IMR-90 (cell line): ENCODE data around the gene RNASE2. TPM values are rescaled to one million over a fixed set of nuclear protein-coding genes. Genes with fewer than 3 reads are reported as not detected.

Experiments used
- ATAC-seq: fragments of 200-7000 bp; cut with Tn5 transposase; 2 replicates; pipeline ENCODE4 v1.9.1; 2020; ENCODE audit warnings: low read depth, mild to moderate bottlenecking, moderate library complexity
- BruUV-seq: library from RNA; stranded (reverse); fragments of 400-500 nt; replicated peaks from 2 replicates; lab custom pipeline; 2021; lab: Mats Ljungman, UMichigan
- CTCF ChIA-PET: fragments of 300-600 bp; formaldehyde crosslinking; extraction: SDS; loops from one replicate; lab custom pipeline; 2021; ENCODE audit warnings: antibody characterized with exemption; lab: Yijun Ruan, JAX
- POLR2A ChIA-PET: fragments of 300-600 bp; sonication (Branson Sonifier 250); formaldehyde crosslinking; loops from one replicate; lab custom pipeline; 2022; ENCODE audit warnings: antibody characterized with exemption; ENCODE audit not compliant: unreplicated experiment; lab: Charles Lee
- DNase-seq: peaks from one replicate; pipeline ENCODE4 v3.0.0; 2013
- H2AFZ ChIP-seq: replicated peaks from 2 replicates; pipeline ENCODE3; 2013; ENCODE audit warnings: low read length, mild to moderate bottlenecking; ENCODE audit not compliant: poor library complexity
- H2AK5ac ChIP-seq: 2 replicates; pipeline ENCODE4 v1.6.1; 2013; ENCODE audit warnings: low read depth, low read length, inconsistent platforms
- H2AK9ac ChIP-seq: replicated peaks from 2 replicates; pipeline ENCODE3; 2013; ENCODE audit warnings: mild to moderate bottlenecking, low read depth, low read length, moderate library complexity; ENCODE audit not compliant: poor library complexity
- H2BK120ac ChIP-seq: 2 replicates; pipeline ENCODE4 v1.6.1; 2013; ENCODE audit warnings: low read depth, low read length, inconsistent platforms
- H2BK15ac ChIP-seq: 3 replicates; pipeline ENCODE4 v1.6.1; 2013; ENCODE audit warnings: low read depth, low read length, inconsistent platforms
- H2BK20ac ChIP-seq: 2 replicates; pipeline ENCODE4 v1.6.1; 2013; ENCODE audit warnings: low read depth, mild to moderate bottlenecking, inconsistent platforms, low read length, moderate library complexity
- H2BK5ac ChIP-seq: 2 replicates; pipeline ENCODE4 v1.6.1; 2013; ENCODE audit warnings: mild to moderate bottlenecking, low read depth, low read length, inconsistent platforms; ENCODE audit not compliant: poor library complexity, severe bottlenecking
- H3K14ac ChIP-seq: replicated peaks from 2 replicates; pipeline ENCODE4 v1.6.1; 2013; ENCODE audit warnings: low read depth, low read length, inconsistent platforms
- H3K18ac ChIP-seq: 2 replicates; pipeline ENCODE4 v1.6.1; 2013; ENCODE audit warnings: low read depth, low read length, control low read depth
- H3K23ac ChIP-seq: 2 replicates; pipeline ENCODE4 v1.6.1; 2013; ENCODE audit warnings: low read depth, low read length, inconsistent platforms
- H3K27ac ChIP-seq: 2 replicates; pipeline ENCODE4 v1.5.1; 2013; ENCODE audit warnings: mild to moderate bottlenecking, control low read depth, low read length; ENCODE audit not compliant: insufficient read depth
- H3K27me3 ChIP-seq: 2 replicates; pipeline ENCODE4 v1.6.1; 2013; ENCODE audit warnings: low read length; ENCODE audit not compliant: control insufficient read depth, insufficient read depth
- H3K36me3 ChIP-seq: 2 replicates; pipeline ENCODE4 v1.6.1; 2013; ENCODE audit warnings: low read length, mixed read lengths; ENCODE audit not compliant: control insufficient read depth, insufficient read depth
- H3K4ac ChIP-seq: 2 replicates; pipeline ENCODE4 v1.6.1; 2013; ENCODE audit warnings: low read depth, low read length, inconsistent platforms
- H3K4me1 ChIP-seq: 2 replicates; pipeline ENCODE4 v1.6.1; 2013; ENCODE audit warnings: low read length, mixed read lengths; ENCODE audit not compliant: control insufficient read depth, insufficient read depth
- H3K4me2 ChIP-seq: 2 replicates; pipeline ENCODE4 v1.6.1; 2013; ENCODE audit warnings: low read depth, mild to moderate bottlenecking, control low read depth, low read length, moderate library complexity
- H3K4me3 ChIP-seq: 2 replicates; pipeline ENCODE4 v1.5.1; 2013; ENCODE audit warnings: low read depth, mild to moderate bottlenecking, control low read depth, low read length, moderate library complexity; ENCODE audit not compliant: insufficient read depth
- H3K56ac ChIP-seq: 2 replicates; pipeline ENCODE4 v1.6.1; 2013; ENCODE audit warnings: low read length, inconsistent platforms; ENCODE audit not compliant: insufficient read depth; ENCODE audit errors: extremely low read depth
- H3K79me1 ChIP-seq, 2 experiments: 2 replicates each; pipeline ENCODE4 v1.6.1; 2013; ENCODE audit warnings: low read length in 2 of 2, inconsistent platforms in 1 of 2, low read depth in 1 of 2
- H3K9ac ChIP-seq: 2 replicates; pipeline ENCODE4 v1.6.1; 2013; ENCODE audit warnings: low read depth, low read length, control low read depth
- H3K9me1 ChIP-seq: 2 replicates; pipeline ENCODE4 v1.6.1; 2013; ENCODE audit warnings: low read length, inconsistent platforms; ENCODE audit not compliant: insufficient read depth
- H3K9me3 ChIP-seq: 2 replicates; pipeline ENCODE4 v1.6.1; 2013; ENCODE audit warnings: low read length; ENCODE audit not compliant: control insufficient read depth, insufficient read depth
- H4K20me1 ChIP-seq: 2 replicates; pipeline ENCODE4 v1.6.1; 2013; ENCODE audit warnings: low read length, inconsistent platforms; ENCODE audit not compliant: insufficient read depth
- H4K5ac ChIP-seq: 2 replicates; pipeline ENCODE4 v1.6.1; 2013; ENCODE audit warnings: mild to moderate bottlenecking, low read depth, low read length, control low read depth
- H4K8ac ChIP-seq, 2 experiments: 2 replicates each; pipeline ENCODE4 v1.6.1; 2013; ENCODE audit warnings: low read depth in 2 of 2, low read length in 2 of 2, control low read depth in 1 of 2, inconsistent platforms in 1 of 2
- H4K91ac ChIP-seq: 2 replicates; pipeline ENCODE4 v1.6.1; 2013; ENCODE audit warnings: low read depth, low read length, inconsistent platforms; ENCODE audit not compliant: insufficient read depth
- BHLHE40 ChIP-seq: fragments of 150-350 bp; IDR thresholded peaks from 2 replicates; pipeline ENCODE4 v1.6.1; 2016; ENCODE audit warnings: mild to moderate bottlenecking, low read depth, low read length
- CEBPB ChIP-seq: IDR thresholded peaks from 2 replicates; pipeline ENCODE4 v1.6.1; 2012; ENCODE audit warnings: low read depth, low read length, improper control_type of control experiment
- CHD1 ChIP-seq: IDR thresholded peaks from 2 replicates; pipeline ENCODE4 v1.6.1; 2012; ENCODE audit warnings: low read depth, low read length, improper control_type of control experiment
- FOS ChIP-seq: fragments of 150-350 bp; IDR thresholded peaks from 2 replicates; pipeline ENCODE4 v1.6.1; 2016; ENCODE audit warnings: low read depth, low read length
- MAFK ChIP-seq: IDR thresholded peaks from 2 replicates; pipeline ENCODE4 v1.6.1; 2012; ENCODE audit warnings: low read depth, low read length, improper control_type of control experiment
- MAZ ChIP-seq: IDR thresholded peaks from 2 replicates; pipeline ENCODE4 v1.6.1; 2012; ENCODE audit warnings: low read depth, mild to moderate bottlenecking, low read length, improper control_type of control experiment, moderate library complexity, borderline replicate concordance
- MXI1 ChIP-seq: IDR thresholded peaks from 2 replicates; pipeline ENCODE4 v1.6.1; 2012; ENCODE audit warnings: low read depth, mild to moderate bottlenecking, low read length, moderate library complexity, borderline replicate concordance
- NFE2L2 ChIP-seq: fragments of 150-350 bp; IDR thresholded peaks from 2 replicates; pipeline ENCODE4 v1.6.1; 2016; ENCODE audit warnings: low read depth, mild to moderate bottlenecking, low read length
- POLR2A ChIP-seq: IDR thresholded peaks from 2 replicates; pipeline ENCODE4 v1.6.1; 2012; ENCODE audit warnings: mild to moderate bottlenecking, low read depth, low read length
- RAD21 ChIP-seq: IDR thresholded peaks from 2 replicates; pipeline ENCODE4 v1.6.1; 2012; ENCODE audit warnings: low read length, improper control_type of control experiment
- RCOR1 ChIP-seq: IDR thresholded peaks from 2 replicates; pipeline ENCODE4 v1.6.1; 2012; ENCODE audit warnings: mild to moderate bottlenecking, low read length, improper control_type of control experiment; ENCODE audit not compliant: insufficient replicate concordance
- RFX5 ChIP-seq: IDR thresholded peaks from 2 replicates; pipeline ENCODE4 v1.8.0; 2012; ENCODE audit warnings: low read depth, mild to moderate bottlenecking, low read length, moderate library complexity
- SMC3 ChIP-seq: fragments of 150-350 bp; IDR thresholded peaks from 2 replicates; pipeline ENCODE4 v1.6.1; 2016; ENCODE audit warnings: low read depth, mild to moderate bottlenecking, antibody characterized with exemption, low read length, moderate library complexity
- WGBS, 2 experiments: methylation state at CpG; one replicate each; pipeline versions ENCODE4 v1.1.5 to v1.1.7; 2013; ENCODE audit warnings: missing lambda C conversion rate in 2 of 2; ENCODE audit not compliant: insufficient read length in 1 of 2; ENCODE audit errors: extremely low coverage in 2 of 2; 5-methylcytosine and 5-hydroxymethylcytosine counted together
- dilution Hi-C: fragments of 300-500 bp; cut with HindIII; formaldehyde crosslinking; loops from one replicate; pipeline ENCODE4 v1.14.3; 2018; ENCODE audit warnings: low sequenced_read_pairs; ENCODE audit not compliant: unreplicated experiment
- in situ Hi-C: fragments of 300-500 bp; cut with MboI; formaldehyde crosslinking; loops from 3 replicates; pipeline ENCODE4 v1.14.3; 2019; ENCODE audit warnings: low sequenced_read_pairs, inconsistent platforms, mixed read lengths
- intact Hi-C: fragments of 100-400 bp; cut with micrococcal nuclease; formaldehyde crosslinking; loops from 2 replicates; pipeline ENCODE4 v1.10.0; 2022
- polyA plus RNA-seq, 3 experiments: library from polyadenylated mRNA; depleted of rRNA; stranded (reverse); fragments of >200 nt; gene quantifications; 2 replicates each; pipeline ENCODE4 v1.2.3, GENCODE V29; 2012; ENCODE audit warnings: low replicate concordance in 1 of 3
- total RNA-seq: library from RNA; depleted of rRNA; stranded (reverse); fragments of >200 nt; gene quantifications from 2 replicates; pipeline ENCODE4 v1.2.3, GENCODE V29; 2012
- TF ChIP-seq, protein P1 (sequence below): conservative IDR thresholded peaks from 2 replicates; pipeline ENCODE4 v1.5.1; 2012; ENCODE audit warnings: mild to moderate bottlenecking, low read depth, low read length, improper control_type of control experiment
- TF ChIP-seq, protein P2 (sequence below): fragments of 150-350 bp; IDR thresholded peaks from 2 replicates; pipeline ENCODE4 v1.6.1; 2017; ENCODE audit warnings: mild to moderate bottlenecking, antibody characterized with exemption, low read length, low read depth
- TF ChIP-seq, protein P3 (sequence below): fragments of 150-350 bp; IDR thresholded peaks from 2 replicates; pipeline ENCODE4 v1.6.1; 2016; ENCODE audit warnings: low read depth, mild to moderate bottlenecking, low read length, moderate library complexity, borderline replicate concordance

RNASE2 gene
- total and polyA plus RNA-seq, 2 of the 4 experiments (the other 2 are of a cell fraction), result not detected

DNA sequence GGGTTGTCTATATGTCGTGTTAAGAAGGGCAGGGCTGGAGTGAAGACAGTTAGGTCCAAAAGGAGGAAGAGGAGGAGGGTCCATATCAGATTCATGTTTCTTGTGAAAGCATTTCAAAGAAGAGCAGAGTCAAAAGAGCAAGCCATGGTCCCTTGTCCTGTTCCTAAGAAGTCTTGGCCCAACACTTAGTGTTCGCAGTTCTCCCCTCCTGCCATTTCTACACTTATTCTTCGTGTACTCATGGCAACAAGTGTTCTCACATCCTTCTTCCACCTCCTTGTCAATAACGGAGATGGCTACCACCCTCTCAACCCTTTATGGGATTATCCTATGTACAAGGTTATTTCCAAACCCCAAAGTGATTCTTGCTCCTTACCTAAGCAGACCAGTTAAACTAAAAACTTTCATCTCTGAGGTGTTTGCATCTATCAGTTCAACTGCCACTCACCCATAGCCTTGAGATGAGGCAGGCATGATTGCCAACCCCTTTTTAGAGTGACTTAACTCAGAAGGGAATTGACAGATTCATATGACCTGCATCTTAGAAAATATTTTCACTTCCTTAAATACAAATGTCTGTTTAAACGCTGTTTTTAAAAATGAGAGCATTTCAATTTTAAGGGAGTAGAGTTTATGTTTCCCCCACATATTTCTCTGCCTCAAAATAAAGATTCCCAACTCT is 19.8 kb upstream of the RNASE2 start:
- in situ Hi-C loops, result no loop called here
- no peaks in the 10 kb centered on the region for H3K4me1 ChIP-seq
- intact Hi-C loops, result no loop called here
- WGBS, 2 experiments, result 80% methylated on average over 1 of the region's 5 CpGs; no CpG with 5 or more reads in 1 of the 2 experiments
- peaks cover 2% of the 10 kb centered on the region for H3K27me3 ChIP-seq
- DNase-seq (no peak), ATAC-seq (no peak)
- no peak overlapping the region for H2BK5ac ChIP-seq
- H3K4me2 ChIP-seq, result no peak overlapping the region
- no peak overlapping the region for H3K4ac ChIP-seq
- H2BK15ac ChIP-seq, result no peak overlapping the region
- dilution Hi-C loops, result no loop called here
- no peaks in the 10 kb centered on the region for H3K9me1 ChIP-seq
- no peak overlapping the region for H3K14ac ChIP-seq
- no peak for TF ChIP-seq FOS
- TF ChIP-seq MXI1, result no peak
- no peak for TF ChIP-seq CEBPB
- no peak for TF ChIP-seq MAFK
- TF ChIP-seq, protein P1, sequence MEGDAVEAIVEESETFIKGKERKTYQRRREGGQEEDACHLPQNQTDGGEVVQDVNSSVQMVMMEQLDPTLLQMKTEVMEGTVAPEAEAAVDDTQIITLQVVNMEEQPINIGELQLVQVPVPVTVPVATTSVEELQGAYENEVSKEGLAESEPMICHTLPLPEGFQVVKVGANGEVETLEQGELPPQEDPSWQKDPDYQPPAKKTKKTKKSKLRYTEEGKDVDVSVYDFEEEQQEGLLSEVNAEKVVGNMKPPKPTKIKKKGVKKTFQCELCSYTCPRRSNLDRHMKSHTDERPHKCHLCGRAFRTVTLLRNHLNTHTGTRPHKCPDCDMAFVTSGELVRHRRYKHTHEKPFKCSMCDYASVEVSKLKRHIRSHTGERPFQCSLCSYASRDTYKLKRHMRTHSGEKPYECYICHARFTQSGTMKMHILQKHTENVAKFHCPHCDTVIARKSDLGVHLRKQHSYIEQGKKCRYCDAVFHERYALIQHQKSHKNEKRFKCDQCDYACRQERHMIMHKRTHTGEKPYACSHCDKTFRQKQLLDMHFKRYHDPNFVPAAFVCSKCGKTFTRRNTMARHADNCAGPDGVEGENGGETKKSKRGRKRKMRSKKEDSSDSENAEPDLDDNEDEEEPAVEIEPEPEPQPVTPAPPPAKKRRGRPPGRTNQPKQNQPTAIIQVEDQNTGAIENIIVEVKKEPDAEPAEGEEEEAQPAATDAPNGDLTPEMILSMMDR, result no peak
- TF ChIP-seq MAZ, result no peak
- TF ChIP-seq RFX5, result no peak
- TF ChIP-seq, protein P2, sequence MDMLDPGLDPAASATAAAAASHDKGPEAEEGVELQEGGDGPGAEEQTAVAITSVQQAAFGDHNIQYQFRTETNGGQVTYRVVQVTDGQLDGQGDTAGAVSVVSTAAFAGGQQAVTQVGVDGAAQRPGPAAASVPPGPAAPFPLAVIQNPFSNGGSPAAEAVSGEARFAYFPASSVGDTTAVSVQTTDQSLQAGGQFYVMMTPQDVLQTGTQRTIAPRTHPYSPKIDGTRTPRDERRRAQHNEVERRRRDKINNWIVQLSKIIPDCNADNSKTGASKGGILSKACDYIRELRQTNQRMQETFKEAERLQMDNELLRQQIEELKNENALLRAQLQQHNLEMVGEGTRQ, result no peak
- TF ChIP-seq CHD1, result no peak
- TF ChIP-seq, protein P3, sequence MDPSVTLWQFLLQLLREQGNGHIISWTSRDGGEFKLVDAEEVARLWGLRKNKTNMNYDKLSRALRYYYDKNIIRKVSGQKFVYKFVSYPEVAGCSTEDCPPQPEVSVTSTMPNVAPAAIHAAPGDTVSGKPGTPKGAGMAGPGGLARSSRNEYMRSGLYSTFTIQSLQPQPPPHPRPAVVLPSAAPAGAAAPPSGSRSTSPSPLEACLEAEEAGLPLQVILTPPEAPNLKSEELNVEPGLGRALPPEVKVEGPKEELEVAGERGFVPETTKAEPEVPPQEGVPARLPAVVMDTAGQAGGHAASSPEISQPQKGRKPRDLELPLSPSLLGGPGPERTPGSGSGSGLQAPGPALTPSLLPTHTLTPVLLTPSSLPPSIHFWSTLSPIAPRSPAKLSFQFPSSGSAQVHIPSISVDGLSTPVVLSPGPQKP, result no peak
- TF ChIP-seq SMC3, result no peak
- TF ChIP-seq NFE2L2, result no peak
- no peak for TF ChIP-seq RAD21
- no peak for TF ChIP-seq POLR2A
- no peak for TF ChIP-seq BHLHE40
- no peak for TF ChIP-seq RCOR1
- H3K27ac ChIP-seq, result no peak overlapping the region
- no peak overlapping the region for H2BK120ac ChIP-seq
- no peak overlapping the region for H4K91ac ChIP-seq
- CTCF ChIA-PET, result no interaction called here
- H4K5ac ChIP-seq, result no peak overlapping the region
- H3K36me3 ChIP-seq, result no peaks in the 10 kb centered on the region
- H3K18ac ChIP-seq, result no peak overlapping the region
- no peak overlapping the region for H3K4me3 ChIP-seq
- H2AK5ac ChIP-seq, result no peak overlapping the region
- no peak overlapping the region for H3K23ac ChIP-seq
- no peak overlapping the region for H3K9ac ChIP-seq
- no peaks in the 10 kb centered on the region for H3K79me1 ChIP-seq
- no TSS peak for BruUV-seq
- POLR2A ChIA-PET, result no interaction called here
- no peak overlapping the region for H2AFZ ChIP-seq
- H3K56ac ChIP-seq, result no peak overlapping the region
- no peak overlapping the region for H2AK9ac ChIP-seq
- H3K9me3 ChIP-seq, result no peaks in the 10 kb centered on the region
- no peaks in the 10 kb centered on the region for H4K20me1 ChIP-seq
- H4K8ac ChIP-seq, result no peak overlapping the region
- H2BK20ac ChIP-seq, result no peak overlapping the region
